Measurements from ENCODE around the gene PLK5. TPM values are rescaled to one million over a fixed set of nuclear protein-coding genes. Genes with fewer than 3 reads are reported as not detected.

The PLK5 gene
- total RNA-seq, 4 donors from 2014 or later = not detected

- DNase-seq = no peak
- TF ChIP-seq POLR2A (IDR thresholded peaks at IDR 0.05) (no peak), CTCF (IDR thresholded peaks at IDR 0.05) (no peak)
- Histone ChIP-seq H3K27ac (no peak overlapping the region), H3K4me1 (peaks cover 0 to 16% (median 14%) of the 10 kb centered on the region in 4 donors), H3K4me3 (no peak overlapping the region), H3K9me3 (no peaks in the 10 kb centered on the region), H3K27me3 (no peaks in the 10 kb centered on the region), H3K36me3 (peaks cover 0 to 6% (median 0%) of the 10 kb centered on the region in 3 donors)
Observed at GRCh38 chr19:1481224-1481892, 42.5 kb upstream of the PLK5 start.

- Histone ChIP-seq H3K4me3 (no peak overlapping the region), H3K27me3 (no peaks in the 10 kb centered on the region), H3K9me3 (no peaks in the 10 kb centered on the region), H3K4me1 (peaks cover 0 to 15% (median 14%) of the 10 kb centered on the region in 4 donors), H3K27ac (no peak overlapping the region), H3K36me3 (peaks cover 0 to 2% (median 0%) of the 10 kb centered on the region in 3 donors)
- no peak for DNase-seq
- TF ChIP-seq CTCF (IDR thresholded peaks at IDR 0.05) (no peak), POLR2A (IDR thresholded peaks at IDR 0.05) (no peak)
Observed at GRCh38 chr19:1481893-1482360, 42.0 kb upstream of the PLK5 start.

- no peak for DNase-seq
- Histone ChIP-seq H3K27ac (no peak overlapping the region), H3K27me3 (no peaks in the 10 kb centered on the region), H3K4me1 (peaks cover 0 to 14% (median 11%) of the 10 kb centered on the region in 4 donors), H3K36me3 (no peaks in the 10 kb centered on the region), H3K9me3 (no peaks in the 10 kb centered on the region), H3K4me3 (no peak overlapping the region)
- TF ChIP-seq POLR2A (IDR thresholded peaks at IDR 0.05) (no peak), CTCF (IDR thresholded peaks at IDR 0.05) (no peak)
Observed at GRCh38 chr19:1482361-1483130, 41.3 kb upstream of the PLK5 start.

- Histone ChIP-seq H3K36me3 (no peaks in the 10 kb centered on the region), H3K27ac (no peak overlapping the region), H3K9me3 (no peaks in the 10 kb centered on the region), H3K4me1 (peaks cover 0 to 8% (median 4%) of the 10 kb centered on the region in 4 donors), H3K4me3 (no peak overlapping the region), H3K27me3 (no peaks in the 10 kb centered on the region)
- DNase-seq = no peak
- TF ChIP-seq CTCF (IDR thresholded peaks at IDR 0.05) = no peak
- TF ChIP-seq POLR2A (IDR thresholded peaks at IDR 0.05) = no peak
Observed at GRCh38 chr19:1483131-1483978, 40.5 kb upstream of the PLK5 start.

- no peak for DNase-seq
- Histone ChIP-seq H3K27ac (no peak overlapping the region), H3K36me3 (no peaks in the 10 kb centered on the region), H3K4me1 (peaks cover 0 to 6% (median 3%) of the 10 kb centered on the region in 4 donors), H3K9me3 (no peaks in the 10 kb centered on the region), H3K4me3 (no peak overlapping the region), H3K27me3 (no peaks in the 10 kb centered on the region)
- TF ChIP-seq POLR2A (IDR thresholded peaks at IDR 0.05) = no peak
- TF ChIP-seq CTCF (IDR thresholded peaks at IDR 0.05) = no peak
Observed at GRCh38 chr19:1483979-1484428, 39.9 kb upstream of the PLK5 start.
